Activated CD8-positive, alpha-beta memory T cell treated with anti-CD3 and anti-CD28 coated beads, Interleukin-2, amount 10 ng/mL, durations not matched to agents 7 days and 5 days (primary cell): ENCODE data around the gene RERE. TPM values are rescaled to one million over a fixed set of nuclear protein-coding genes. Genes with fewer than 3 reads are reported as not detected.

Source experiments
- ATAC-seq: fragments of 150-1000 bp; cut with Tn5 transposase; one replicate; pipeline ENCODE4 v1.10.0; 2021; ENCODE audit warnings: moderate library complexity
- CTCF ChIA-PET: fragments of 350-600 bp; sonication (Branson Sonifier 250); formaldehyde crosslinking; loops from one replicate; lab custom pipeline; 2021; ENCODE audit warnings: antibody characterized with exemption; lab: Charles Lee
- DNase-seq: peaks from one replicate; pipeline ENCODE4 v3.0.0-alpha.2; 2020
- H3K27ac Mint-ChIP-seq: one replicate; pipeline ENCODE4 v1.8.0; 2021; ENCODE audit warnings: mild to moderate bottlenecking, mixed read lengths
- H3K27me3 Mint-ChIP-seq: one replicate; pipeline ENCODE4 v1.8.0; 2021; ENCODE audit warnings: mixed read lengths
- H3K36me3 Mint-ChIP-seq: one replicate; pipeline ENCODE4 v1.8.0; 2021; ENCODE audit warnings: mild to moderate bottlenecking, mixed read lengths
- H3K4me1 Mint-ChIP-seq: one replicate; pipeline ENCODE4 v1.8.0; 2021; ENCODE audit warnings: mixed read lengths
- H3K4me3 Mint-ChIP-seq: one replicate; pipeline ENCODE4 v1.8.0; 2021; ENCODE audit warnings: mild to moderate bottlenecking, moderate library complexity, mixed read lengths
- H3K9me3 Mint-ChIP-seq: one replicate; pipeline ENCODE4 v1.8.0; 2022; ENCODE audit warnings: low read depth, mixed read lengths
- total RNA-seq, 2 experiments: library from RNA; stranded (reverse); gene quantifications; one replicate each; pipeline ENCODE4 v1.2.3, GENCODE V29; 2021

Gene RERE
- total RNA-seq, 2 experiments from 2014 or later, result 38.3 TPM

DNA sequence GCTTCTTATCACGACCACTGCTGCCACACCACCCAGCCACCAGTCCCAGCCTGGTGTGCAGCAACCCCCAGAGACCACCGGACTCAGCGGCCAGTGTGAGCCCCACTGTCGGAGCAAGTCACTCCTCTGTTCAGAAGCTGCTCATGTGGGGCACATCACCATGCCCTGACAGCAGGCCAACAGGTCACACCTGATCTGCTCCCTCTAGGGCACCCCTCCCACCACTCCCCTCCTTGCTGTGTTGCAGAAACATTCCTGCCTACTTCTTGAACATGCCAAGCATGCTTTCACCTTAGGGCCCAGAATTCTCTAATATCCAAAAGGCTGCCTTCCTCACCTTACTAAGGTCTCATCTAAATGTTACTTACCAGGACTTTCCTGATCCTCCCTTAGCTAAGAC lies 353.1 kb downstream of the RERE start:
- ATAC-seq (peak; percentile 9), DNase-seq (no peak)
- Mint-ChIP-seq H3K4me3 (no peak overlapping the region), H3K27ac (no peak overlapping the region), H3K4me1 (no peaks in the 10 kb centered on the region), H3K9me3 (no peaks in the 10 kb centered on the region), H3K27me3 (no peaks in the 10 kb centered on the region), H3K36me3 (no peaks in the 10 kb centered on the region)
- CTCF ChIA-PET, result interaction anchor here (1.6 kb wide), 1 partner anchor 385 kb away, joined by 3 read pairs; no protein-coding TSS in a partner anchor

GRCh38 chr1:8463144-8463927 lies 354.1 kb downstream of the RERE start:
- DNase-seq (no peak), ATAC-seq (no peak)
- H3K36me3 Mint-ChIP-seq, result no peaks in the 10 kb centered on the region
- H3K27ac Mint-ChIP-seq, result no peak overlapping the region
- H3K27me3 Mint-ChIP-seq, result no peaks in the 10 kb centered on the region
- H3K9me3 Mint-ChIP-seq, result no peaks in the 10 kb centered on the region
- H3K4me1 Mint-ChIP-seq, result no peaks in the 10 kb centered on the region
- no peak overlapping the region for H3K4me3 Mint-ChIP-seq
- CTCF ChIA-PET, result interaction anchor here (1.6 kb wide), 1 partner anchor 386 kb away, joined by 3 read pairs; no protein-coding TSS in a partner anchor

DNA sequence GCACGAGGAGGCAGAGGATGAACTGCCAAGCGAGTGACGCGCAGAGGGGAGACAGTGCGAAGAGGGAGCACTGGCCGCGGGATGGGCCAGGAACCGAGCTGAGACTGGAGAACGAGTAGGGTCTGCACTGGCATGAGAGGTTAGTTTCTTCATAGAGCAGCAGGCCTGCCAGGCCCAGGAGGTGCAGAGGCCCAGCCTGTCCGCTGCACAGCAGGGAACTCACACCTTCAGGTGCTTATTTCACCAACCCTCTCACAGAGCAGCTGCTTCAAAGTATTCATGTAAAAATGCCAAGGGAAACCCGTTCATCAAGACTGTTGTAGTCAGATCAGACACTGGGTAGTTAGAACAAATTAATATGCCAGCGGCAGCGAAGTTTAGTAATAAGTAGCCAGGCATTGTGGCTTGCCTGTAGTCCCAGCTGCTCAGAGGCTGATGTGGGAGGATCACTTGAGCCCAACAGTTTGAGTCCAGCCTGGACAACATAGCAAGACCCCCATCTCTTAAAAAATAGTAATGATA lies 355.0 kb downstream of the RERE start:
- no peaks in the 10 kb centered on the region for H3K36me3 Mint-ChIP-seq
- no peaks in the 10 kb centered on the region for H3K9me3 Mint-ChIP-seq
- CTCF ChIA-PET, result no interaction called here
- H3K27me3 Mint-ChIP-seq, result no peaks in the 10 kb centered on the region
- DNase-seq (no peak), ATAC-seq (no peak)
- peaks cover 6% of the 10 kb centered on the region for H3K4me1 Mint-ChIP-seq
- H3K4me3 Mint-ChIP-seq, result no peak overlapping the region
- no peak overlapping the region for H3K27ac Mint-ChIP-seq

DNA sequence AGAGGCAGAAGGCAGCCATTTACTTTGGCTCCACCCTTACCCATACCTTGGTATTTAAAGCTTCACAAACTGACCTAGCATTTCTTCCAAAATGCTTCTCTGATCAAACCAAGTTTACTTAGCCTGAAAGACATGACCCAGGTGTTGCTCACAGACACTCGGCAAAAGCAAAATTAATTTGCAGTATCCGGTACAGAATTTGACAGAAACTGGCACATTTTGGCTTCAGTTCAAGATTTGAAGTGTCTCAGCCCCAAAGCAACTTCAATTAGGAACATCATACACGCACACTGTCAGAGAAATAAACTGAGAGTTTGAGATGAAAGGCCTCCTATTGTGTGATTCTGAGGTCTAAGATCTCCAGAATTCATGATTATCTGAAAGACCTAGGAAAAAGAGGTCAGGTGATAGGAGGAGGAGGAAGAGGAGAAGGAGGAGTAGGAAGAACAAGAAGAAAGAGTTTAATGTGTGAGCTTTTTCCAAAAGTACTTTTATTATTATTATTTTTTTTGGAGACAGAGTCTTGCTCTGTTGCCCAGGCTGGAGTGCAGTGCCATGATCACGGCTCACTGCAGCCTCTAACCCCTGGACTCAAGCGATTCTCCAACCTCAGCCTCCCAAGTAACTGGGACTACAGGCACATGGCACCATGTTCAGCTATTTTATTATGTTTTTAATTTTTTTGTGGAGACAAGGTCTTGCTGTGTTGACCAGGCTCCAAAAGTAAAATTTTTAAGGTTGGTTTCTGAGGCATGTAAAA lies 355.9 kb downstream of the RERE start:
- no peak overlapping the region for H3K27ac Mint-ChIP-seq
- H3K4me3 Mint-ChIP-seq, result no peak overlapping the region
- CTCF ChIA-PET, result interaction anchor here (1.5 kb wide), 1 partner anchor 50 kb away, joined by 3 read pairs; no protein-coding TSS in a partner anchor
- no peaks in the 10 kb centered on the region for H3K9me3 Mint-ChIP-seq
- ATAC-seq (no peak), DNase-seq (no peak)
- peaks cover 9% of the 10 kb centered on the region for H3K4me1 Mint-ChIP-seq
- no peaks in the 10 kb centered on the region for H3K36me3 Mint-ChIP-seq
- H3K27me3 Mint-ChIP-seq, result no peaks in the 10 kb centered on the region

- Mint-ChIP-seq H3K4me1 (peaks cover 9% of the 10 kb centered on the region), H3K9me3 (no peaks in the 10 kb centered on the region), H3K4me3 (no peak overlapping the region), H3K36me3 (no peaks in the 10 kb centered on the region), H3K27ac (no peak overlapping the region), H3K27me3 (no peaks in the 10 kb centered on the region)
- ATAC-seq (no peak), DNase-seq (no peak)
- CTCF ChIA-PET, result interaction anchor here (1.2 to 1.5 kb wide), 2 partner anchors 8 to 50 kb away, joined by 3 to 4 read pairs; no protein-coding TSS in a partner anchor
Observed at GRCh38 chr1:8460784-8461183, 356.7 kb downstream of the RERE start.

- Mint-ChIP-seq H3K27ac (no peak overlapping the region), H3K27me3 (no peaks in the 10 kb centered on the region), H3K4me3 (no peak overlapping the region), H3K36me3 (no peaks in the 10 kb centered on the region), H3K9me3 (no peaks in the 10 kb centered on the region), H3K4me1 (peaks cover 9% of the 10 kb centered on the region)
- ATAC-seq (no peak), DNase-seq (no peak)
- CTCF ChIA-PET, result interaction anchor here (1.2 to 1.5 kb wide), 2 partner anchors 8 to 51 kb away, joined by 3 to 4 read pairs; no protein-coding TSS in a partner anchor
Observed at GRCh38 chr1:8460132-8460544, 357.3 kb downstream of the RERE start.

GRCh38 chr1:8458607-8459006 lies 358.8 kb downstream of the RERE start:
- Mint-ChIP-seq H3K27me3 (no peaks in the 10 kb centered on the region), H3K27ac (no peak overlapping the region), H3K4me1 (peaks cover 9% of the 10 kb centered on the region), H3K9me3 (no peaks in the 10 kb centered on the region), H3K4me3 (no peak overlapping the region), H3K36me3 (no peaks in the 10 kb centered on the region)
- DNase-seq, result no peak
- CTCF ChIA-PET, result no interaction called here
- no peak for ATAC-seq

GRCh38 chr1:8457760-8458381 lies 359.6 kb downstream of the RERE start:
- ATAC-seq (no peak), DNase-seq (no peak)
- peaks cover 9% of the 10 kb centered on the region for H3K4me1 Mint-ChIP-seq
- no peaks in the 10 kb centered on the region for H3K27me3 Mint-ChIP-seq
- H3K4me3 Mint-ChIP-seq, result no peak overlapping the region
- H3K36me3 Mint-ChIP-seq, result no peaks in the 10 kb centered on the region
- no peak overlapping the region for H3K27ac Mint-ChIP-seq
- no peaks in the 10 kb centered on the region for H3K9me3 Mint-ChIP-seq
- CTCF ChIA-PET, result no interaction called here

GRCh38 chr1:8456991-8457390 lies 360.4 kb downstream of the RERE start:
- CTCF ChIA-PET, result no interaction called here
- DNase-seq, result no peak
- peak overlapping the region; percentile 6 for H3K27ac Mint-ChIP-seq
- no peaks in the 10 kb centered on the region for H3K36me3 Mint-ChIP-seq
- H3K9me3 Mint-ChIP-seq, result no peaks in the 10 kb centered on the region
- no peak overlapping the region for H3K4me3 Mint-ChIP-seq
- ATAC-seq, result no peak
- peaks cover 9% of the 10 kb centered on the region for H3K4me1 Mint-ChIP-seq
- H3K27me3 Mint-ChIP-seq, result no peaks in the 10 kb centered on the region

DNA sequence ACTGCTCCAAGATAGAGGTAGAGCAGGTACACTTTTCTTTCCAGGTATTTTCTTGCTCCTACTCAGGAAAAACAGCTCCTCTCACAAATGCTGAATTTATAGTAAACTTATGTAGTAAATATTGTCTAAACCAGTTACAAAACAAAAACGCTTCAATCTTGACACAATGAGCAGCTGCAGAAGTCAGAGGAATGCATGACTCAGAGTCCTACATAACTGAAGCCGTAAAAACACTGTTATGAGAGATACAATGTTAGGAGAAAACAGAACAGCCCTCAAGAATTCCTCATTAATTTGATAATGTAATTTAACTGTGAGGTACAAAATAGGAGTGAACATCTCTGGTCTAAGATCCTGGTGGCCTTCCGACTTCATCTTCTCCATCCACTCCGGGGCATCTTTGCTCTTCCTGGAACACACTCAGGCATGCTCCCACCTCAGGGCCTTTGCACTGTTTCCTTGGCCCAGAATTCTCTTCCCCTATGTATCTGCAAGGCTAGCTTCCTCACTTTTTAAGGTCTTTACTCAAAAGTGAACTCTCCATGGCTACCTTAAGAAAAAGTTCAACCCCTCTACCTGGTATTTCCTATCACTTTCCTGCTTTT lies 361.0 kb downstream of the RERE start:
- Mint-ChIP-seq H3K4me1 (peaks cover 9% of the 10 kb centered on the region), H3K9me3 (no peaks in the 10 kb centered on the region), H3K27me3 (no peaks in the 10 kb centered on the region), H3K27ac (no peak overlapping the region), H3K4me3 (no peak overlapping the region), H3K36me3 (no peaks in the 10 kb centered on the region)
- CTCF ChIA-PET, result no interaction called here
- DNase-seq, result no peak
- ATAC-seq, result no peak

DNA sequence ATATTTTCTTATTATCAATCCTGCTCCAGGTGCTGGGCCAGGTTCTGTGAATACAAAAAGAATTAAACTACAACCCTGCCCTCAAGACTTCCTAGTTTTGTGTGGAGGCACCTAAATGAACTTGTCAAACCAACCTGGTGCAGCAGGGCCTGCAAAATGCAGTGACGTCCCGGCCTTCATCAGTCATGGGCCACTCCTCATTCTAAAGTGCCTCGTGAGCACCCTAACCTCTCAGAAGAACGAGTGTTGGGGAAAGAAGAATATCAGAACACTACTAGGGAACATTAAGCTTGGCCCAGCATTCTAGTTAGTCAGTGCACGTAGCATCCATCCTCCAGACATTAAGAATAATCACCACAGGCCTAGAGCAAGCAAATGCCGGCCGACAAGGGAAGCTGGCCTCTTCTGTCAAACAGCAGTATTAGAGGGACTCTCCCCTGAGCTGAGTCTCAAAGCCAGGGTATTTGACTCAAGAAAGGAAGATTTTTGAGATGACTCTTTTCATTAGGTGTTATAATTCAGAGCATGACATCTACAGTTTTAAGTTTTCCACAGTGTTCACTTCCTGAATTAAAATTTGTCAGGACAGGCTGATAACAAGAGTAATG lies 361.6 kb downstream of the RERE start:
- CTCF ChIA-PET, result no interaction called here
- ATAC-seq (no peak), DNase-seq (no peak)
- Mint-ChIP-seq H3K27ac (no peak overlapping the region), H3K36me3 (no peaks in the 10 kb centered on the region), H3K4me1 (peaks cover 9% of the 10 kb centered on the region), H3K4me3 (no peak overlapping the region), H3K9me3 (no peaks in the 10 kb centered on the region), H3K27me3 (no peaks in the 10 kb centered on the region)

- no peak overlapping the region for H3K27ac Mint-ChIP-seq
- no peaks in the 10 kb centered on the region for H3K9me3 Mint-ChIP-seq
- peaks cover 4% of the 10 kb centered on the region for H3K27me3 Mint-ChIP-seq
- no peak for DNase-seq
- no peak for ATAC-seq
- no peak overlapping the region for H3K4me3 Mint-ChIP-seq
- CTCF ChIA-PET, result no interaction called here
- H3K36me3 Mint-ChIP-seq, result peaks cover 6% of the 10 kb centered on the region
- peaks cover 21% of the 10 kb centered on the region for H3K4me1 Mint-ChIP-seq
Observed at GRCh38 chr1:8450312-8450711, 367.1 kb downstream of the RERE start.
